Measurements from ENCODE around the gene NDUFA7.
"Not testable (repeated sequence)": the region's sequence is repeated elsewhere in the genome, so short reads cannot be mapped to it uniquely, and the experiment has no call there.

DNA sequence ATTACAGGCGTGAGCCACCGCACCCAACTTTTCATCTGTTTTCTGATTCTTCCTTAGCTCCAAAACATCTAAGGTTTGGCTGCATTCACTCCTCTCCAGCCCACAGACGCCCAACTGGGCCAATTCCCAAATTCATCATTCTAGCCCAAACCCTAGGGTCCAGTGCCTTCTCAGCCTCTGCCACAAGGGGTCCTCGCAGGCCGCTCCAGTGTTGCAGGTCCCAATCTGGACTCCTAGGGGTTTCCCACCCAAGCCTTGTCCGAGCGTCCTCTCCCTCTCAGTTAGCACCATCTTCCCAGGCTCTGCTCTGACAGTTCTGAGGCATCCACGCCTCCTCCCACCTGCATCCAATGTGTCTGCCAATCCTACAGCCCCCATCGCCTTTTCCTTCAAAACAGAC lies 29.8 kb downstream of the NDUFA7 start:
- TF ChIP-seq, protein P1, sequence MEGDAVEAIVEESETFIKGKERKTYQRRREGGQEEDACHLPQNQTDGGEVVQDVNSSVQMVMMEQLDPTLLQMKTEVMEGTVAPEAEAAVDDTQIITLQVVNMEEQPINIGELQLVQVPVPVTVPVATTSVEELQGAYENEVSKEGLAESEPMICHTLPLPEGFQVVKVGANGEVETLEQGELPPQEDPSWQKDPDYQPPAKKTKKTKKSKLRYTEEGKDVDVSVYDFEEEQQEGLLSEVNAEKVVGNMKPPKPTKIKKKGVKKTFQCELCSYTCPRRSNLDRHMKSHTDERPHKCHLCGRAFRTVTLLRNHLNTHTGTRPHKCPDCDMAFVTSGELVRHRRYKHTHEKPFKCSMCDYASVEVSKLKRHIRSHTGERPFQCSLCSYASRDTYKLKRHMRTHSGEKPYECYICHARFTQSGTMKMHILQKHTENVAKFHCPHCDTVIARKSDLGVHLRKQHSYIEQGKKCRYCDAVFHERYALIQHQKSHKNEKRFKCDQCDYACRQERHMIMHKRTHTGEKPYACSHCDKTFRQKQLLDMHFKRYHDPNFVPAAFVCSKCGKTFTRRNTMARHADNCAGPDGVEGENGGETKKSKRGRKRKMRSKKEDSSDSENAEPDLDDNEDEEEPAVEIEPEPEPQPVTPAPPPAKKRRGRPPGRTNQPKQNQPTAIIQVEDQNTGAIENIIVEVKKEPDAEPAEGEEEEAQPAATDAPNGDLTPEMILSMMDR (IDR thresholded peaks at IDR 0.05): not testable (repeated sequence)
- TF ChIP-seq POLR2A (IDR thresholded peaks at IDR 0.05): not testable (repeated sequence)

All from heart left ventricle (tissue), 13 donors.